Common myeloid progenitor, CD34-positive (primary cell): ENCODE data around the gene NOP10.

Experiments used
- CTCF ChIA-PET: fragments of 350-600 bp; sonication (Branson Sonifier 250); formaldehyde crosslinking; loops from one replicate; lab custom pipeline; 2021; ENCODE audit warnings: antibody characterized with exemption; lab: Charles Lee
- POLR2A ChIA-PET: fragments of 350-600 bp; sonication (Branson Sonifier 250); formaldehyde crosslinking; loops from one replicate; lab custom pipeline; 2021; ENCODE audit warnings: antibody characterized with exemption; lab: Charles Lee
- DNase-seq, 3 donors: peaks; one replicate each; pipeline versions ENCODE4 v3.0.0 to v3.0.0-alpha.2; 2013
- H3K27ac ChIP-seq, 2 experiments: 1 replicate in 1 of 2; 2 replicates in 1 of 2; pipeline ENCODE4 v1.7.0; 2013; ENCODE audit warnings: inconsistent platforms in 2 of 2, low read length in 2 of 2, mild to moderate bottlenecking in 2 of 2, low read depth in 1 of 2, moderate library complexity in 1 of 2; ENCODE audit not compliant: severe bottlenecking in 2 of 2, insufficient read depth in 1 of 2, poor library complexity in 1 of 2
- H3K27me3 ChIP-seq, 5 experiments: replicated peaks in 2 of 5; 1 replicate in 3 of 5; 2 replicates in 2 of 5; pipeline versions ENCODE4 v1.6.1 to v1.7.0; 2013; ENCODE audit warnings: low read length in 4 of 5, mild to moderate bottlenecking in 2 of 5, moderate library complexity in 2 of 5, inconsistent platforms in 1 of 5; ENCODE audit not compliant: insufficient read depth in 5 of 5, control insufficient read depth in 4 of 5
- H3K36me3 ChIP-seq, 4 experiments: 1 replicate in 2 of 4; 2 replicates in 2 of 4; pipeline versions ENCODE4 v1.6.1 to v1.7.0; 2013; ENCODE audit warnings: low read length in 3 of 4, control low read depth in 1 of 4, mild to moderate bottlenecking in 1 of 4; ENCODE audit not compliant: control insufficient read depth in 4 of 4, insufficient read depth in 4 of 4
- H3K4me1 ChIP-seq, 4 experiments: 1 replicate in 3 of 4; 2 replicates in 1 of 4; pipeline versions ENCODE4 v1.6.1 to v1.7.1; 2013; ENCODE audit warnings: low read length in 3 of 4, mild to moderate bottlenecking in 3 of 4, control low read depth in 1 of 4, inconsistent platforms in 1 of 4, moderate library complexity in 1 of 4; ENCODE audit not compliant: control insufficient read depth in 4 of 4, insufficient read depth in 4 of 4; ENCODE audit errors: control extremely low read depth in 1 of 4
- H3K4me3 ChIP-seq, 7 experiments: 1 replicate in 4 of 7; 2 replicates in 3 of 7; pipeline versions ENCODE4 v1.5.1 to v1.7.0; 2013; ENCODE audit warnings: mild to moderate bottlenecking in 7 of 7, low read length in 6 of 7, moderate library complexity in 6 of 7, inconsistent platforms in 2 of 7, low read depth in 2 of 7, control low read depth in 1 of 7; ENCODE audit not compliant: insufficient read depth in 4 of 7, control insufficient read depth in 1 of 7; ENCODE audit errors: extremely low read depth in 1 of 7
- H3K9me3 ChIP-seq, 5 experiments: 1 replicate in 4 of 5; 2 replicates in 1 of 5; pipeline versions ENCODE4 v1.6.1 to v1.7.1; 2013; ENCODE audit warnings: low read length in 4 of 5, mild to moderate bottlenecking in 2 of 5, inconsistent platforms in 1 of 5, low read depth in 1 of 5, moderate library complexity in 1 of 5; ENCODE audit not compliant: control insufficient read depth in 4 of 5, insufficient read depth in 2 of 5; ENCODE audit errors: control extremely low read depth in 1 of 5
- WGBS: methylation state at CpG from one replicate; pipeline ENCODE4 v1.1.5; 2013; ENCODE audit not compliant: insufficient coverage; 5-methylcytosine and 5-hydroxymethylcytosine counted together

NOP10 gene

DNA sequence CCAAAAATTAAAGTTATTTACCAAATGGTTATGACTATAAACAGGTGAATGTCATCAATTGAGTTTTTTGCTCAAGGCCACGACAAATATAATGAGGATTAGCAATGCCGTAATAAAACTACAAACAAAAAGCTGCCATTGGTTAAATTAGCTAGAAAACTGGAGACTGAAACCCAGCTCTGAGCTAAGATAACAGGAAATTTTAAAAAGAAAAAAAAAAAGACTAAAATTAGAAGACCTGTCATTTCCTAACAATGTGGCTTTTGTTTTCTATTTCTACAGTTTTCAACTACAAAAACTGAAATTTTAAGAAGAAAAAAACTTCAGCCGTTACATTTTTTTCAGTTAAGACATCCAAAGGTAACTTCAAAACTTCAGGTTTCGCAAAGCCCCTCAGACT, 15.0 kb downstream of the NOP10 start:
- DNase-seq, result no peak
- Histone ChIP-seq H3K27ac (peak overlapping the region; percentile 40 to 65), H3K36me3 (peaks cover 0 to 4% (median 1%) of the 10 kb centered on the region in 4 experiments), H3K4me3 (peak overlapping the region in 4 of 7 experiments; percentile 6 to 52 (median 16)), H3K27me3 (no peaks in the 10 kb centered on the region), H3K9me3 (no peaks in the 10 kb centered on the region), H3K4me1 (peaks cover 24 to 64% (median 42%) of the 10 kb centered on the region in 4 experiments)
- ChIA-PET POLR2A (interaction anchor here (0.6 to 0.9 kb wide), 4 partner anchors 9 to 32 kb away, joined by 3 to 4 read pairs (median 4); no protein-coding TSS in a partner anchor), CTCF (interaction anchor here (0.6 to 4.4 kb wide), 8 partner anchors 9 to 216 kb away, joined by 3 to 30 read pairs (median 6); partner anchors contain the start of genes LPCAT4, NOP10, NUTM1 and SLC12A6)
- WGBS, result no CpG with 5 or more reads among the region's 4 CpGs

DNA sequence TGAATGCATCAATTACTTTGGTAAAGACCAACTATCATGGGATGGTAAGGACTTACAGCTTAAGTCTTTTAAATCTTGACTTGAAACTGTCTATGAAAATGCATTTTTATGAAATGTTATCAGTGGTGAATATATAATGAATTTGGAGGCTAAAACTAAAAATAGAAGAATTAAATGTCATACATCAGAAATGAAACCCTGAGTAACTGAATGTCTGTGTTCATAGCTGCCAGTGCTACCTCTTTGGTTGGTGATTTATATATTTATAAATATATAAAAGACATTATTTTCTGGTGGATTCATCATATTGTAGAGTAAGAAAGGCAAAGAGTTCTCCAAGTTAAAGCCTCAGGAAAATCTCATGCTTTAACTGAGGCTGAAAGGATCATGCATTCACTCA, 17.6 kb downstream of the NOP10 start:
- Histone ChIP-seq H3K27me3 (no peaks in the 10 kb centered on the region), H3K4me3 (no peak overlapping the region), H3K9me3 (no peaks in the 10 kb centered on the region), H3K4me1 (peaks cover 11 to 42% (median 25%) of the 10 kb centered on the region in 4 experiments), H3K27ac (no peak overlapping the region), H3K36me3 (peaks cover 0 to 4% (median 1%) of the 10 kb centered on the region in 4 experiments)
- ChIA-PET POLR2A (interaction anchor here (0.5 kb wide), 1 partner anchor 91 kb away, joined by 3 read pairs; no protein-coding TSS in a partner anchor), CTCF (interaction anchor here (1.0 to 2.1 kb wide), 7 partner anchors 12 to 76 kb away, joined by 3 to 8 read pairs (median 3); partner anchors contain the start of gene NUTM1)
- DNase-seq, result no peak

DNA sequence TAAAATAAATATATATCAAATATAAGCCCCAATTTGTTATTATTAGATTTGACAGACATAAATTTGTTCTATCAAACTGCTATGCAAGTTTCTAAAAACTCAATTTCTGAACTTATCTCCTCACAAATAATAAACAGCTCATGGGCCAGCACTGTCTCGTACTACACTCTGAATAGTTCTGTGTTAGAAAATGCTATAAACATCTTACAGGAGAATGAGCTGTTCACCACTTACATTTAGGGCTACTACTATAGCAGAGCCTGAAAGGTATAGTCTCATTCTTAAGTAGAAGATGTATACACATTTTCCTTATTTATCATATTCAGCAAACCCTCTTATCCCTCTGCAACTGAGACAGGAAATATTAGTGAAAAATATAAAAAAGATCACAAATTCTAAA, 18.0 kb downstream of the NOP10 start:
- no peak for DNase-seq
- H3K36me3 ChIP-seq, result peaks cover 0 to 4% (median 1%) of the 10 kb centered on the region in 4 experiments
- ChIA-PET POLR2A (no interaction called here), CTCF (interaction anchor here (1.0 to 2.1 kb wide), 4 partner anchors 11 to 76 kb away, joined by 3 to 8 read pairs (median 4); no protein-coding TSS in a partner anchor)
- H3K4me1 ChIP-seq, result peaks cover 11 to 38% (median 24%) of the 10 kb centered on the region in 4 experiments
- no peaks in the 10 kb centered on the region for H3K9me3 ChIP-seq
- no peak overlapping the region for H3K27ac ChIP-seq
- WGBS, result no CpG with 5 or more reads among the region's 1 CpG
- H3K27me3 ChIP-seq, result no peaks in the 10 kb centered on the region
- H3K4me3 ChIP-seq, result no peak overlapping the region

DNA sequence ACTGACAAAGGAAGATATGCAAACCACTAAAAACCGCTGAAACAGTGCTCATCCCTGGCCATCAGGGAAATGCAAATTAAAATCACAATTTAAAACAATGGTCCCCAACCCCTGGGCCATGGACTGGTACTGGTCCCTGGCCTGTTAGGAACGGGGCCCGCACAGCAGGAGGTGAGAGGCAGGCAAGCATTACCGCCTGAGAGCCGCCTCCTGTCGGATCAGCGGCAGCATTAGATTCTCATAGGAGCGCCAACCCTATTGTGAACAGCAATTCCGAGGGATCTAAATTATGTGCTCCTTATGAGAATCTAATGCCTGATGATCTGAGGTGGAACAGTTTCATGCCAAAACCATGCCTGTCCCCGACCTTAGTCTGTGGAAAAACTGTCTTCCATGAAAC, 19.7 kb downstream of the NOP10 start:
- Histone ChIP-seq H3K27ac (no peak overlapping the region), H3K4me1 (peaks cover 9 to 30% (median 18%) of the 10 kb centered on the region in 4 experiments), H3K9me3 (no peaks in the 10 kb centered on the region), H3K36me3 (peaks cover 0 to 4% (median 0%) of the 10 kb centered on the region in 4 experiments), H3K4me3 (no peak overlapping the region), H3K27me3 (no peaks in the 10 kb centered on the region)
- DNase-seq, result no peak
- 98% methylated on average over 6 of the region's 10 CpGs for WGBS
- ChIA-PET POLR2A (no interaction called here), CTCF (interaction anchor here (2.1 kb wide), 1 partner anchor 9 kb away, joined by 8 read pairs; no protein-coding TSS in a partner anchor)

DNA sequence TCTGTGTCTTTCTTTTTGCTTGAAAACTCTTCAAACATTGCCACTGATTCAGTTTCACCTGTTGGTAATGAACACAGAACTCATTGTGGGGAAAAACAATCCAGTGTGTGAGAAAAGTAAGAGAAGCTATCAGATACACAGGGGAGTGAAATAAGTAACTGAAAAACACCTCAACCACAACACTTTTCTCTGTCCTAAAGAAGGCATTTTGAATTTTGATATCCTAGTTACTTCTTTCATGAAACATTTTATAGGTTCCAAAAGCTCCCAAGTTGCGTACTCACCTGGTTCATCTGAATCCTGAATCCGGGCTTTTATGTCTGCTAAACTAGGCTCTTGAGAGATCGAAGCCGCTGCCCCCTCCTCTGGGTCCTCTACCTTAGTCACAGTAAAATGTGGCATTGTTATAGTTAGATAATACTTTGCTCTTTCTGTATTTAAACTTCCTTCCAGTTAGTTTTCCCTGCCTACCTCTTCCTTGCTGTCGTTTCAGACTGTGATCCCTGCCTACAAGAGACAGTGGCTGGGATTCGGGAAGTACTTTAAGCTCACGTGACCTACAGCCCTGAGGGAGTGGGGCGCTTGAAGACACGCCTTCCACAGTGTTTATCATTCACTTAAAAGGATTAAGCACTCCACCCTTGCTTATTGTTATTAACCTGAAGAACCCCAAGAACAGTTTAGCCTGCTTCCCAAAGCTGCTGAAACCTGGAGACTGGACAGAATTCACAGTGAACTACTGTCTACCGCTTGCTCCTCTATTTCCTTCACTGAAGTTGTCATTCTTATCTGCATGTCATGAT, 24.5 kb downstream of the NOP10 start:
- DNase-seq, result peak; percentile 52 to 74 (median 60)
- H3K36me3 ChIP-seq, result peaks cover 0 to 6% (median 2%) of the 10 kb centered on the region in 4 experiments
- 7% methylated on average over 7 of the region's 10 CpGs for WGBS
- H3K4me1 ChIP-seq, result peaks cover 7 to 55% (median 23%) of the 10 kb centered on the region in 4 experiments
- POLR2A ChIA-PET, result interaction anchor here (0.6 to 1.1 kb wide), 5 partner anchors 9 to 270 kb away, joined by 3 read pairs; no protein-coding TSS in a partner anchor
- H3K27ac ChIP-seq, result peak overlapping the region; percentile 70 to 88
- H3K4me3 ChIP-seq, result peak overlapping the region in 6 of 7 experiments; percentile 69 to 88 (median 78)
- no peaks in the 10 kb centered on the region for H3K9me3 ChIP-seq
- H3K27me3 ChIP-seq, result no peaks in the 10 kb centered on the region
- CTCF ChIA-PET, result interaction anchor here (0.7 to 3.0 kb wide), 5 partner anchors 9 to 70 kb away, joined by 3 to 30 read pairs (median 5); partner anchors contain the start of gene LPCAT4

DNA sequence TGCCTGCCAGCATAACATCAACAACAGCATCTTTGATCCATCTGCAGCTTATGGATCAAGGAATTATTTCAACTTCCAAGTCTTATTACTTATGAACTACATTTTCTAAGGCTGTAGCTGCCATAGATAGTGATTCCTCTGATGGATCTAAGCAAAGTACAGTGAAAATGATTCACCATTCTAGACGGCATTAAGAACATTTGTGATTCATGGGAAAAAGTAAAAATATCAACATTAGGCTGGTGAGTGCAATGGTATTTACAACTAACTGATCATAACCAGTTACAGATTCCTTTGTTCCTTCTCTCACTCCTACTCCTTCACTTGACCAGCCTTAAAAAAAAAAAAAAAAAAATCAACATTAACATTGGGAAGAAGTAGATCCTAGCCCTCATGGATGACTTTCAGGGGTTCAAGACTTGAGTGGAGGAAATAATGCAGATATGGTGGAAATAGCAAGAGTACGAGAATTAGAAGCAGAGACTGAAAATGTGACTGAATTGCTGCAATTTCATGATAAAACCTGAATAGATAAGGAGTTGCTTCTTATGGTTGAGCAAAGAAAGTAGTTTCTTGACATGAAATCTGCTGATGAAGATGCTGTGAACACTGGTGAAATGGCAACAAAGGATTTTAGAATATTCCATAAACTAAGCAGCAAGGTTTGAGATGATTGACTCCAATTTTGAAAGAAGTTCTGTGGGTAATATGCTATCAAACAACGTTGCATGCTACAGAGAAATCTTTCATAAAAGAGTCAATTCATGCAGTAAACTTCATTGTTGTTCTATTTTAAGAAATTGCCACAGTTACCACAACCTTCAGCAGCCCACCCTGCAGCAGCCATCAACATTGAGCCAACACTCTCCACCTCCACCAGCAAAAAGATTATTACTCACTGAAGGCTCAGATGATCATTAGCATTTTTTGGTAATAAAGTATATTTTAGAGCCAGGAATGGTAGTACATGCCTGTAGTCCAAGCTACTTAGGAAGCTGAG, 28.1 kb downstream of the NOP10 start:
- WGBS, result 57% methylated on average over 1 of the region's 3 CpGs
- ChIA-PET CTCF (interaction anchor here (1.1 to 2.3 kb wide), 4 partner anchors 9 to 41 kb away, joined by 3 to 10 read pairs (median 6); partner anchors contain the start of gene SLC12A6), POLR2A (interaction anchor here (0.6 kb wide), 1 partner anchor 13 kb away, joined by 4 read pairs; no protein-coding TSS in a partner anchor)
- Histone ChIP-seq H3K27ac (peak overlapping the region in 1 of 2 experiments; percentile 17), H3K27me3 (no peaks in the 10 kb centered on the region), H3K4me1 (peaks cover 9 to 65% (median 29%) of the 10 kb centered on the region in 4 experiments), H3K9me3 (no peaks in the 10 kb centered on the region), H3K36me3 (peaks cover 0 to 10% (median 6%) of the 10 kb centered on the region in 4 experiments), H3K4me3 (peak overlapping the region in 2 of 7 experiments; percentile 38 to 39)
- peak in 1 of 3 donors; percentile 55 for DNase-seq
